ENCODE data around the gene ABLIM1. TPM values are rescaled to one million over a fixed set of nuclear protein-coding genes. Genes with fewer than 3 reads are reported as not detected.

The ABLIM1 gene
- total RNA-seq, 1 experiment from 2014 or later: 62.1 TPM

DNA sequence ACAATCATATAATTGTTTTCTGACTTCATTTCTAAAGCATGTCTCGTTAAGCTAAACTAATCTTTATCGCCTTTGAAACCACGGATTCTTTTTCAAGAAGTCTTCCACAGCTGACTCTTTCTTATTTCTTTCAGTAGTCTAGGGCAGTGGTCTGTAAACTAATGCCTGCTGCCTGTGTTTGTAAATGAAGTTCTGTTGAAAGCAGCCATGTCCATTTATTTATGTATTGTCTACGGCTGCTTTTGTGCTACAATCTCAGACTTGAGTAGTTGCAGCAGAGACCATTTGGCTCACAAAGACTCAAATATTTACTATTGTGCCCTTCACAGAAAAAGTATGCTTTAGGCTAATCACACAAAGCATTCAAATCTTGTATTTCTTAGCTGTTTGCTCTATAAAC lies 20.3 kb upstream of the ABLIM1 start:
- DNase-seq (ENCODE audit: low spot score) (no peak), ATAC-seq (no peak)
- ChIA-PET POLR2A (no interaction called here), CTCF (no interaction called here)
- Mint-ChIP-seq H3K27me3 (ENCODE audit: low read depth) (no peaks in the 10 kb centered on the region; the same call in 1 of the 2 replicates), H3K27ac (no peak overlapping the region), H3K36me3 (no peaks in the 10 kb centered on the region), H3K4me1 (no peaks in the 10 kb centered on the region), H3K4me3 (no peak overlapping the region), H3K9me3 (no peaks in the 10 kb centered on the region)
- TF ChIP-seq, protein P1, sequence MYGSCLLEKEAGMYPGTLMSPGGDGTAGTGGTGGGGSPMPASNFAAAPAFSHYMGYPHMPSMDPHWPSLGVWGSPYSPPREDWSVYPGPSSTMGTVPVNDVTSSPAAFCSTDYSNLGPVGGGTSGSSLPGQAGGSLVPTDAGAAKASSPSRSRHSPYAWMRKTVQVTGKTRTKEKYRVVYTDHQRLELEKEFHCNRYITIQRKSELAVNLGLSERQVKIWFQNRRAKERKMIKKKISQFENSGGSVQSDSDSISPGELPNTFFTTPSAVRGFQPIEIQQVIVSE (CRISPR knock-in tag; IDR thresholded peaks at IDR 0.05; ENCODE audit: borderline replicate concordance): no peak
- TF ChIP-seq, protein P2, sequence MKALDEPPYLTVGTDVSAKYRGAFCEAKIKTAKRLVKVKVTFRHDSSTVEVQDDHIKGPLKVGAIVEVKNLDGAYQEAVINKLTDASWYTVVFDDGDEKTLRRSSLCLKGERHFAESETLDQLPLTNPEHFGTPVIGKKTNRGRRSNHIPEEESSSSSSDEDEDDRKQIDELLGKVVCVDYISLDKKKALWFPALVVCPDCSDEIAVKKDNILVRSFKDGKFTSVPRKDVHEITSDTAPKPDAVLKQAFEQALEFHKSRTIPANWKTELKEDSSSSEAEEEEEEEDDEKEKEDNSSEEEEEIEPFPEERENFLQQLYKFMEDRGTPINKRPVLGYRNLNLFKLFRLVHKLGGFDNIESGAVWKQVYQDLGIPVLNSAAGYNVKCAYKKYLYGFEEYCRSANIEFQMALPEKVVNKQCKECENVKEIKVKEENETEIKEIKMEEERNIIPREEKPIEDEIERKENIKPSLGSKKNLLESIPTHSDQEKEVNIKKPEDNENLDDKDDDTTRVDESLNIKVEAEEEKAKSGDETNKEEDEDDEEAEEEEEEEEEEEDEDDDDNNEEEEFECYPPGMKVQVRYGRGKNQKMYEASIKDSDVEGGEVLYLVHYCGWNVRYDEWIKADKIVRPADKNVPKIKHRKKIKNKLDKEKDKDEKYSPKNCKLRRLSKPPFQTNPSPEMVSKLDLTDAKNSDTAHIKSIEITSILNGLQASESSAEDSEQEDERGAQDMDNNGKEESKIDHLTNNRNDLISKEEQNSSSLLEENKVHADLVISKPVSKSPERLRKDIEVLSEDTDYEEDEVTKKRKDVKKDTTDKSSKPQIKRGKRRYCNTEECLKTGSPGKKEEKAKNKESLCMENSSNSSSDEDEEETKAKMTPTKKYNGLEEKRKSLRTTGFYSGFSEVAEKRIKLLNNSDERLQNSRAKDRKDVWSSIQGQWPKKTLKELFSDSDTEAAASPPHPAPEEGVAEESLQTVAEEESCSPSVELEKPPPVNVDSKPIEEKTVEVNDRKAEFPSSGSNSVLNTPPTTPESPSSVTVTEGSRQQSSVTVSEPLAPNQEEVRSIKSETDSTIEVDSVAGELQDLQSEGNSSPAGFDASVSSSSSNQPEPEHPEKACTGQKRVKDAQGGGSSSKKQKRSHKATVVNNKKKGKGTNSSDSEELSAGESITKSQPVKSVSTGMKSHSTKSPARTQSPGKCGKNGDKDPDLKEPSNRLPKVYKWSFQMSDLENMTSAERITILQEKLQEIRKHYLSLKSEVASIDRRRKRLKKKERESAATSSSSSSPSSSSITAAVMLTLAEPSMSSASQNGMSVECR (CRISPR knock-in tag; IDR thresholded peaks at IDR 0.05; ENCODE audit: borderline replicate concordance): no peak
- no peak for TF ChIP-seq ZNF263 (CRISPR knock-in tag; IDR thresholded peaks at IDR 0.05; ENCODE audit: low read depth)
- TF ChIP-seq CBFB (CRISPR knock-in tag; IDR thresholded peaks at IDR 0.05; ENCODE audit: low read depth): no peak
- no peak for TF ChIP-seq ZNF317 (CRISPR knock-in tag; IDR thresholded peaks at IDR 0.05; ENCODE audit: borderline replicate concordance, low read depth)
- TF ChIP-seq, protein P3, sequence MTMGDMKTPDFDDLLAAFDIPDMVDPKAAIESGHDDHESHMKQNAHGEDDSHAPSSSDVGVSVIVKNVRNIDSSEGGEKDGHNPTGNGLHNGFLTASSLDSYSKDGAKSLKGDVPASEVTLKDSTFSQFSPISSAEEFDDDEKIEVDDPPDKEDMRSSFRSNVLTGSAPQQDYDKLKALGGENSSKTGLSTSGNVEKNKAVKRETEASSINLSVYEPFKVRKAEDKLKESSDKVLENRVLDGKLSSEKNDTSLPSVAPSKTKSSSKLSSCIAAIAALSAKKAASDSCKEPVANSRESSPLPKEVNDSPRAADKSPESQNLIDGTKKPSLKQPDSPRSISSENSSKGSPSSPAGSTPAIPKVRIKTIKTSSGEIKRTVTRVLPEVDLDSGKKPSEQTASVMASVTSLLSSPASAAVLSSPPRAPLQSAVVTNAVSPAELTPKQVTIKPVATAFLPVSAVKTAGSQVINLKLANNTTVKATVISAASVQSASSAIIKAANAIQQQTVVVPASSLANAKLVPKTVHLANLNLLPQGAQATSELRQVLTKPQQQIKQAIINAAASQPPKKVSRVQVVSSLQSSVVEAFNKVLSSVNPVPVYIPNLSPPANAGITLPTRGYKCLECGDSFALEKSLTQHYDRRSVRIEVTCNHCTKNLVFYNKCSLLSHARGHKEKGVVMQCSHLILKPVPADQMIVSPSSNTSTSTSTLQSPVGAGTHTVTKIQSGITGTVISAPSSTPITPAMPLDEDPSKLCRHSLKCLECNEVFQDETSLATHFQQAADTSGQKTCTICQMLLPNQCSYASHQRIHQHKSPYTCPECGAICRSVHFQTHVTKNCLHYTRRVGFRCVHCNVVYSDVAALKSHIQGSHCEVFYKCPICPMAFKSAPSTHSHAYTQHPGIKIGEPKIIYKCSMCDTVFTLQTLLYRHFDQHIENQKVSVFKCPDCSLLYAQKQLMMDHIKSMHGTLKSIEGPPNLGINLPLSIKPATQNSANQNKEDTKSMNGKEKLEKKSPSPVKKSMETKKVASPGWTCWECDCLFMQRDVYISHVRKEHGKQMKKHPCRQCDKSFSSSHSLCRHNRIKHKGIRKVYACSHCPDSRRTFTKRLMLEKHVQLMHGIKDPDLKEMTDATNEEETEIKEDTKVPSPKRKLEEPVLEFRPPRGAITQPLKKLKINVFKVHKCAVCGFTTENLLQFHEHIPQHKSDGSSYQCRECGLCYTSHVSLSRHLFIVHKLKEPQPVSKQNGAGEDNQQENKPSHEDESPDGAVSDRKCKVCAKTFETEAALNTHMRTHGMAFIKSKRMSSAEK (CRISPR knock-in tag; IDR thresholded peaks at IDR 0.05; ENCODE audit: borderline replicate concordance): no peak
- TF ChIP-seq, protein P4, sequence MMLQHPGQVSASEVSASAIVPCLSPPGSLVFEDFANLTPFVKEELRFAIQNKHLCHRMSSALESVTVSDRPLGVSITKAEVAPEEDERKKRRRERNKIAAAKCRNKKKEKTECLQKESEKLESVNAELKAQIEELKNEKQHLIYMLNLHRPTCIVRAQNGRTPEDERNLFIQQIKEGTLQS (CRISPR knock-in tag; conservative IDR thresholded peaks at IDR 0.05): no peak
- no peak for TF ChIP-seq TP53 (CRISPR knock-in tag; IDR thresholded peaks at IDR 0.05)

DNA sequence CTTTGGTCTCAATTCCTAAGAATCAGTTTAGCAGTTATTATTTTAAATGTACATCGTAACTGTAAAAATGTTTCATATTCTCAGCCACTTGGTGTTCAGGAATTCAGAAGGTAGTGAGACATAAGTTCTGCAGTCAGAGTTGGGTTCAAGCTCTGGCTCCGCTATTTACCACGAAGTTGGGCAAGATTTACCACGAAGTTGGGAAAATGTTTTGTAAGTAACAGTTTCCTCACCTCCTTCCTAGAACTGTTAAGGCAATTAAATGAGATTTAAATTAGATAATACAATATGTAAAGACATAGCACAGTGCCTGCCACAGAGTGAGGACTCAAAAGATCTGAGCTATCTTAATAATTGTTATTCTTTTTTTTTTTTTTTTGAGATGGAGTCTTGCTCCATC lies 16.3 kb upstream of the ABLIM1 start:
- Mint-ChIP-seq H3K36me3 (no peaks in the 10 kb centered on the region), H3K9me3 (no peaks in the 10 kb centered on the region), H3K4me3 (no peak overlapping the region), H3K27me3 (ENCODE audit: low read depth) (no peaks in the 10 kb centered on the region; the same call in 1 of the 2 replicates), H3K4me1 (no peaks in the 10 kb centered on the region), H3K27ac (no peak overlapping the region)
- no peak for ATAC-seq
- DNase-seq (ENCODE audit: low spot score): no peak
- ChIA-PET POLR2A (no interaction called here), CTCF (no interaction called here)
- TF ChIP-seq, protein P5, sequence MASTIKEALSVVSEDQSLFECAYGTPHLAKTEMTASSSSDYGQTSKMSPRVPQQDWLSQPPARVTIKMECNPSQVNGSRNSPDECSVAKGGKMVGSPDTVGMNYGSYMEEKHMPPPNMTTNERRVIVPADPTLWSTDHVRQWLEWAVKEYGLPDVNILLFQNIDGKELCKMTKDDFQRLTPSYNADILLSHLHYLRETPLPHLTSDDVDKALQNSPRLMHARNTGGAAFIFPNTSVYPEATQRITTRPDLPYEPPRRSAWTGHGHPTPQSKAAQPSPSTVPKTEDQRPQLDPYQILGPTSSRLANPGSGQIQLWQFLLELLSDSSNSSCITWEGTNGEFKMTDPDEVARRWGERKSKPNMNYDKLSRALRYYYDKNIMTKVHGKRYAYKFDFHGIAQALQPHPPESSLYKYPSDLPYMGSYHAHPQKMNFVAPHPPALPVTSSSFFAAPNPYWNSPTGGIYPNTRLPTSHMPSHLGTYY (CRISPR knock-in tag; IDR thresholded peaks at IDR 0.05): no peak
- TF ChIP-seq, protein P6, sequence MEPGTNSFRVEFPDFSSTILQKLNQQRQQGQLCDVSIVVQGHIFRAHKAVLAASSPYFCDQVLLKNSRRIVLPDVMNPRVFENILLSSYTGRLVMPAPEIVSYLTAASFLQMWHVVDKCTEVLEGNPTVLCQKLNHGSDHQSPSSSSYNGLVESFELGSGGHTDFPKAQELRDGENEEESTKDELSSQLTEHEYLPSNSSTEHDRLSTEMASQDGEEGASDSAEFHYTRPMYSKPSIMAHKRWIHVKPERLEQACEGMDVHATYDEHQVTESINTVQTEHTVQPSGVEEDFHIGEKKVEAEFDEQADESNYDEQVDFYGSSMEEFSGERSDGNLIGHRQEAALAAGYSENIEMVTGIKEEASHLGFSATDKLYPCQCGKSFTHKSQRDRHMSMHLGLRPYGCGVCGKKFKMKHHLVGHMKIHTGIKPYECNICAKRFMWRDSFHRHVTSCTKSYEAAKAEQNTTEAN (CRISPR knock-in tag; IDR thresholded peaks at IDR 0.05): no peak
- TF ChIP-seq SMAD4 (CRISPR knock-in tag; IDR thresholded peaks at IDR 0.05) (no peak), GRHL2 (CRISPR knock-in tag; IDR thresholded peaks at IDR 0.05; ENCODE audit: insufficient replicate concordance, severe bottlenecking) (no peak)
- TF ChIP-seq, protein P3 (CRISPR knock-in tag; IDR thresholded peaks at IDR 0.05; ENCODE audit: borderline replicate concordance): no peak
- TF ChIP-seq, protein P7, sequence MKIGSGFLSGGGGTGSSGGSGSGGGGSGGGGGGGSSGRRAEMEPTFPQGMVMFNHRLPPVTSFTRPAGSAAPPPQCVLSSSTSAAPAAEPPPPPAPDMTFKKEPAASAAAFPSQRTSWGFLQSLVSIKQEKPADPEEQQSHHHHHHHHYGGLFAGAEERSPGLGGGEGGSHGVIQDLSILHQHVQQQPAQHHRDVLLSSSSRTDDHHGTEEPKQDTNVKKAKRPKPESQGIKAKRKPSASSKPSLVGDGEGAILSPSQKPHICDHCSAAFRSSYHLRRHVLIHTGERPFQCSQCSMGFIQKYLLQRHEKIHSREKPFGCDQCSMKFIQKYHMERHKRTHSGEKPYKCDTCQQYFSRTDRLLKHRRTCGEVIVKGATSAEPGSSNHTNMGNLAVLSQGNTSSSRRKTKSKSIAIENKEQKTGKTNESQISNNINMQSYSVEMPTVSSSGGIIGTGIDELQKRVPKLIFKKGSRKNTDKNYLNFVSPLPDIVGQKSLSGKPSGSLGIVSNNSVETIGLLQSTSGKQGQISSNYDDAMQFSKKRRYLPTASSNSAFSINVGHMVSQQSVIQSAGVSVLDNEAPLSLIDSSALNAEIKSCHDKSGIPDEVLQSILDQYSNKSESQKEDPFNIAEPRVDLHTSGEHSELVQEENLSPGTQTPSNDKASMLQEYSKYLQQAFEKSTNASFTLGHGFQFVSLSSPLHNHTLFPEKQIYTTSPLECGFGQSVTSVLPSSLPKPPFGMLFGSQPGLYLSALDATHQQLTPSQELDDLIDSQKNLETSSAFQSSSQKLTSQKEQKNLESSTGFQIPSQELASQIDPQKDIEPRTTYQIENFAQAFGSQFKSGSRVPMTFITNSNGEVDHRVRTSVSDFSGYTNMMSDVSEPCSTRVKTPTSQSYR (CRISPR knock-in tag; IDR thresholded peaks at IDR 0.05): no peak
